ENCODE data around the gene ZNF780A.

DNA sequence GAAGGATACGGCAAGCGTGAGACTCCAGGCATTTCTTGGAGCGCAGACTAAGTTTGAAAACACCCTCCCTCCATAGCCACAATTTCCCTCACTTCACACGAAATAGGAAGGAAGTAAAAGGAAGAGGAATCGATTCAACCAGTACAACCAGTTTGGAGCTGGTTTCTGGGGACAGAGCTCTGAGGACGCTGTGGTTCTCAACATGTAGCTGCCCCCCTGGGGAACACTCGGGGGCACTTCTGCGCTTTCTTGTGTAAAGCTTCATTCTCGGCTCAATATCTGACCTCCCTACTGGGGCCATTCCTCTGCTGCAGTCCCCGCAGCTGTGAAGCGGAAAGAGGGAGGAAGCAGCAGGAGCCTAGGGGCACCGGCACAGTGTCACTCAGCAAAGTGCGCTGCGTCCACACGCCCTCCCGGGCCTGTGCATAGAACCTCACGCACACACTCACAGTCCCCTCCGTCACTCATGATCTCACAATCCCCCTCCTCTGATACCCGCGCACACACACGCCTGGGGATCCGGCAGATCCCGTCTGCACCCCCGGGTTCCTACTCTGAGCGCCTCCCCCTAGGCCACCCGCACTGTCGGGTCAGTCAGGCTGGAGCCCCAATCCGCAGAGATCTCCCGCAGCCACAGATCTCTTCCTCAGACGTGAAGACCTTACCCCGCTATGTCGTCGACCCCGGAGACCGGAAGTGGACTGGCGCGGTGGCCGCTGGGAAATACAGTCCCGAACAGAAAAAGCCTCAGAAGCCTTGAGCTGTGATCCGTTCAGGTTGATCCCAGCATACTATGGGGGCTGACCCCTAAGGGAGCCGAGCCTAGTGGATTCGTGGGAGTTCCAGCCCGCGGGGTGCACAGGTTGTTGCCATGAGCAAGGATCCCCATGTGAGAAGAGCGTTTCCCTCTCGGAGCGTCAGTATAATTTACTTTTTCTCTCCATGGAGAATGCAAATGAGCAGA, at the start of gene ZNF780A:
- TF ChIP-seq, protein P1, sequence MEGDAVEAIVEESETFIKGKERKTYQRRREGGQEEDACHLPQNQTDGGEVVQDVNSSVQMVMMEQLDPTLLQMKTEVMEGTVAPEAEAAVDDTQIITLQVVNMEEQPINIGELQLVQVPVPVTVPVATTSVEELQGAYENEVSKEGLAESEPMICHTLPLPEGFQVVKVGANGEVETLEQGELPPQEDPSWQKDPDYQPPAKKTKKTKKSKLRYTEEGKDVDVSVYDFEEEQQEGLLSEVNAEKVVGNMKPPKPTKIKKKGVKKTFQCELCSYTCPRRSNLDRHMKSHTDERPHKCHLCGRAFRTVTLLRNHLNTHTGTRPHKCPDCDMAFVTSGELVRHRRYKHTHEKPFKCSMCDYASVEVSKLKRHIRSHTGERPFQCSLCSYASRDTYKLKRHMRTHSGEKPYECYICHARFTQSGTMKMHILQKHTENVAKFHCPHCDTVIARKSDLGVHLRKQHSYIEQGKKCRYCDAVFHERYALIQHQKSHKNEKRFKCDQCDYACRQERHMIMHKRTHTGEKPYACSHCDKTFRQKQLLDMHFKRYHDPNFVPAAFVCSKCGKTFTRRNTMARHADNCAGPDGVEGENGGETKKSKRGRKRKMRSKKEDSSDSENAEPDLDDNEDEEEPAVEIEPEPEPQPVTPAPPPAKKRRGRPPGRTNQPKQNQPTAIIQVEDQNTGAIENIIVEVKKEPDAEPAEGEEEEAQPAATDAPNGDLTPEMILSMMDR (IDR thresholded peaks at IDR 0.05), result no peak
- TF ChIP-seq POLR2AphosphoS5 (IDR thresholded peaks at IDR 0.05) (peak; percentile 60 to 81 (median 71)), EP300 (IDR thresholded peaks at IDR 0.05) (no peak), POLR2A (IDR thresholded peaks at IDR 0.05) (no peak)

Data from stomach (tissue), 4 donors.